ENCODE results near the gene POU2F3. TPM values are rescaled to one million over a fixed set of nuclear protein-coding genes. Genes with fewer than 3 reads are reported as not detected.

Gene POU2F3
- total RNA-seq, 1 donor from 2014 or later, result not detected

DNA sequence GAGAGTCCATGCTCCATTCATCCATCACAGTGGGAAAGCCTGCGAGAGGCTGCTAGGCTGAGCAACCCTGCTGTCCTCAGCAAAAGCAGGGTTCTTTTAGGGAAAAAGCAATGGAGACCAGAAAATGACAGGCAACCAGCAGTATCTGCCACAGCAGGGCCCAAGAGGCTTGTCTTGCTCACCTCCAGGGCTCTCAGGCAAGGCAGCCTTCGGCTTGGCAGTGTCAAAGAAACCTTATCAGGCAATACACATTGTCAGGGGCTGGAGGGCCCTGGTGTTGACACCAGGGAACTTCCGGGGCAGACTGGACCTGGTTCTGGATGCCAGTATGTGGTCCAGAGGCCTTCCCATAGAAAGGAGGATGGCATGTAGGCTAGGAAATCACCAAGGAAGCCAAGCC is 74.9 kb downstream of the POU2F3 start:
- TF ChIP-seq, protein P1, sequence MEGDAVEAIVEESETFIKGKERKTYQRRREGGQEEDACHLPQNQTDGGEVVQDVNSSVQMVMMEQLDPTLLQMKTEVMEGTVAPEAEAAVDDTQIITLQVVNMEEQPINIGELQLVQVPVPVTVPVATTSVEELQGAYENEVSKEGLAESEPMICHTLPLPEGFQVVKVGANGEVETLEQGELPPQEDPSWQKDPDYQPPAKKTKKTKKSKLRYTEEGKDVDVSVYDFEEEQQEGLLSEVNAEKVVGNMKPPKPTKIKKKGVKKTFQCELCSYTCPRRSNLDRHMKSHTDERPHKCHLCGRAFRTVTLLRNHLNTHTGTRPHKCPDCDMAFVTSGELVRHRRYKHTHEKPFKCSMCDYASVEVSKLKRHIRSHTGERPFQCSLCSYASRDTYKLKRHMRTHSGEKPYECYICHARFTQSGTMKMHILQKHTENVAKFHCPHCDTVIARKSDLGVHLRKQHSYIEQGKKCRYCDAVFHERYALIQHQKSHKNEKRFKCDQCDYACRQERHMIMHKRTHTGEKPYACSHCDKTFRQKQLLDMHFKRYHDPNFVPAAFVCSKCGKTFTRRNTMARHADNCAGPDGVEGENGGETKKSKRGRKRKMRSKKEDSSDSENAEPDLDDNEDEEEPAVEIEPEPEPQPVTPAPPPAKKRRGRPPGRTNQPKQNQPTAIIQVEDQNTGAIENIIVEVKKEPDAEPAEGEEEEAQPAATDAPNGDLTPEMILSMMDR (IDR thresholded peaks at IDR 0.05; ENCODE audit: partially characterized antibody, unreplicated experiment), result no peak
- Mint-ChIP-seq H3K4me3 (ENCODE audit: unreplicated experiment) (no peak overlapping the region), H3K36me3 (ENCODE audit: unreplicated experiment) (no peaks in the 10 kb centered on the region), H3K9me3 (ENCODE audit: unreplicated experiment) (no peaks in the 10 kb centered on the region), H3K27ac (ENCODE audit: unreplicated experiment) (no peak overlapping the region), H3K27me3 (ENCODE audit: unreplicated experiment) (peaks cover 1% of the 10 kb centered on the region), H3K4me1 (ENCODE audit: low read depth, unreplicated experiment) (peaks cover 4% of the 10 kb centered on the region)
- no peak for DNase-seq

- Mint-ChIP-seq H3K36me3 (ENCODE audit: unreplicated experiment) (no peaks in the 10 kb centered on the region), H3K27me3 (ENCODE audit: unreplicated experiment) (peaks cover 3% of the 10 kb centered on the region), H3K4me3 (ENCODE audit: unreplicated experiment) (no peak overlapping the region), H3K27ac (ENCODE audit: unreplicated experiment) (no peak overlapping the region), H3K4me1 (ENCODE audit: low read depth, unreplicated experiment) (peaks cover 4% of the 10 kb centered on the region), H3K9me3 (ENCODE audit: unreplicated experiment) (no peaks in the 10 kb centered on the region)
- TF ChIP-seq, protein P1 (IDR thresholded peaks at IDR 0.05; ENCODE audit: partially characterized antibody, unreplicated experiment), result no peak
- no peak for DNase-seq
These were observed 77.1 kb downstream of the POU2F3 start for GRCh38 chr11:120316880-120317688.

GRCh38 chr11:120317689-120318480 is 77.9 kb downstream of the POU2F3 start:
- DNase-seq, result no peak
- Mint-ChIP-seq H3K27ac (ENCODE audit: unreplicated experiment) (no peak overlapping the region), H3K27me3 (ENCODE audit: unreplicated experiment) (peaks cover 1% of the 10 kb centered on the region), H3K36me3 (ENCODE audit: unreplicated experiment) (no peaks in the 10 kb centered on the region), H3K4me1 (ENCODE audit: low read depth, unreplicated experiment) (peaks cover 4% of the 10 kb centered on the region), H3K9me3 (ENCODE audit: unreplicated experiment) (no peaks in the 10 kb centered on the region), H3K4me3 (ENCODE audit: unreplicated experiment) (no peak overlapping the region)
- TF ChIP-seq, protein P1 (IDR thresholded peaks at IDR 0.05; ENCODE audit: partially characterized antibody, unreplicated experiment), result no peak

DNA sequence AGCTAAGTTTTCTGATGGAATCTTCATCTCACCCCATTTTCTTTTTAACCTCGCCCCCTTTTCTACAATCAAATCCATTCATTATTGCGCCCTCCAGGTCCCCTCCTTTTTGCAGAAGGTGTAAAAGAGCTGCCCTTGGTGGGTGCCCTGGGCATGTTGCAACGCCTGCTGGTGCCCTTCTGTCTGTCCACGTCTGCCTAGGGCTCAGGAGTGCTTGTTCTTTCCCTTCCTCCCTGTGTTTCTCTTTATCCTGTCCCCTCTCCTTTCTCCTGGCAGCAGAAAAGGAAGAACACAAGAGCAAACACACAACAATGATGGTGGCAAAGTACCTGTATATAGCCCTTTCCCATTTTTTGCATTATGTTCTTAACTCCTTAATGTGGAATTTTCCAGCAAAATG is 79.0 kb downstream of the POU2F3 start:
- no peaks in the 10 kb centered on the region for H3K9me3 Mint-ChIP-seq (ENCODE audit: unreplicated experiment)
- no peak overlapping the region for H3K27ac Mint-ChIP-seq (ENCODE audit: unreplicated experiment)
- no peak for DNase-seq
- H3K36me3 Mint-ChIP-seq (ENCODE audit: unreplicated experiment), result no peaks in the 10 kb centered on the region
- peaks cover 1% of the 10 kb centered on the region for H3K27me3 Mint-ChIP-seq (ENCODE audit: unreplicated experiment)
- peaks cover 4% of the 10 kb centered on the region for H3K4me1 Mint-ChIP-seq (ENCODE audit: low read depth, unreplicated experiment)
- TF ChIP-seq, protein P1 (IDR thresholded peaks at IDR 0.05; ENCODE audit: partially characterized antibody, unreplicated experiment), result no peak
- H3K4me3 Mint-ChIP-seq (ENCODE audit: unreplicated experiment), result no peak overlapping the region

Data from glutamatergic neuron (in vitro differentiated cells).